Heart right ventricle (tissue), 16 donors: Measurements from ENCODE around the gene CBX1. TPM values are rescaled to one million over a fixed set of nuclear protein-coding genes. Genes with fewer than 3 reads are reported as not detected.
"Not testable (repeated sequence)": the region's sequence is repeated elsewhere in the genome, so short reads cannot be mapped to it uniquely, and the experiment has no call there.

Experiments
- ATAC-seq, 8 donors: fragments of 200-7000 bp; cut with Tn5 transposase; one replicate each; pipeline ENCODE4 v1.9.1; 2020; ENCODE audit warnings: mild to moderate bottlenecking in 8 of 8, moderate library complexity in 8 of 8, moderate number of reproducible peaks in 1 of 8
- DNase-seq, 2 donors: peaks; one replicate each; pipeline ENCODE4 v3.0.0-alpha.2; 2020
- H3K27ac ChIP-seq, 10 donors: fragments of 200-600 bp; sonication (generic) in 2 of 10; one replicate each; pipeline versions ENCODE4 v1.5.0 to v1.8.0; 2020 to 2022; ENCODE audit warnings: mild to moderate bottlenecking in 3 of 10
- H3K27me3 ChIP-seq, 7 donors: fragments of 200-600 bp; one replicate each; pipeline ENCODE4 v1.8.0; 2021 to 2022; ENCODE audit warnings: mild to moderate bottlenecking in 2 of 7
- H3K36me3 ChIP-seq, 9 donors: fragments of 200-600 bp; sonication (generic) in 1 of 9; one replicate each; pipeline versions ENCODE4 v1.5.0 to v1.8.0; 2020 to 2022; ENCODE audit warnings: mild to moderate bottlenecking in 2 of 9
- H3K4me1 ChIP-seq, 9 donors: fragments of 200-600 bp; sonication (generic) in 1 of 9; one replicate each; pipeline versions ENCODE4 v1.5.0 to v1.8.0; 2020 to 2022; ENCODE audit warnings: mild to moderate bottlenecking in 4 of 9
- H3K4me3 ChIP-seq, 10 donors: fragments of 200-600 bp; sonication (generic) in 2 of 10; one replicate each; pipeline versions ENCODE4 v1.5.0 to v1.8.0; 2020 to 2022; ENCODE audit warnings: mild to moderate bottlenecking in 7 of 10, moderate library complexity in 2 of 10
- H3K9me3 ChIP-seq, 11 donors: fragments of 200-600 bp in 10 of 11; sonication (generic) in 2 of 11; one replicate each; pipeline versions ENCODE4 v1.5.0 to v1.8.0; 2013 to 2022; ENCODE audit warnings: mild to moderate bottlenecking in 2 of 11, control low read depth in 1 of 11, moderate library complexity in 1 of 11
- WGBS, 2 donors: extraction: QIAGEN DNeasy Blood & Tissue Kit; methylation state at CpG; one replicate each; pipeline ENCODE4 v1.1.7; 2013; ENCODE audit warnings: inconsistent platforms in 1 of 2; 5-methylcytosine and 5-hydroxymethylcytosine counted together
- intact Hi-C, 10 donors: fragments of 100-400 bp; cut with DNase I; formaldehyde crosslinking; loops; one replicate each; pipeline versions ENCODE4 v1.11.1 to v1.14.2; 2022
- polyA plus RNA-seq, 2 donors: library from polyadenylated mRNA; stranded (reverse); fragments of 200-250 nt; gene quantifications; one replicate each; pipeline ENCODE4 v1.2.3, GENCODE V29; 2013
- total RNA-seq, 10 donors: library from RNA; stranded (reverse); fragmentation: NEBNext Ultra II Directional in 3 of 10; extraction: Animal tissue kit (Norgen Biotek cat#: 25700) in 3 of 10; gene quantifications; one replicate each; pipeline versions ENCODE4 v1.2.1 to v1.2.4, GENCODE V29; 2021 to 2023
- TF ChIP-seq, protein P1 (sequence below), 9 donors: fragments of 200-600 bp; sonication (generic) in 2 of 9; IDR thresholded peaks; one replicate each; pipeline versions ENCODE4 v1.5.0 to v1.8.0; 2021 to 2022; ENCODE audit warnings: antibody characterized with exemption in 9 of 9, mild to moderate bottlenecking in 5 of 9, moderate library complexity in 1 of 9
- donor health status: Arrhythmogenic right ventricular cardiomyopathy.
- donor health status: ischemic (EF 13 %, LVEDD 7.1; RV severe dilation, severe dysfunction).
- donor health status: healthy with polysubstance abuse.
- donor health status: DM: no; HTN: yes; CAD: no.
- donor health status: DM: no; HTN: no; CAD: no.
- donor health status: ischemic (EF 25% LVEDD 6.9; RV normal size, moderate dysfunction).
- donor health status: ischemic (EF 25% LVEDD 5.7; RV mildly dilated, moderate dysfunction).
- donor health status: healthy.
- donor health status: DM: yes; HTN: yes; CAD: no.
- donor health status: Ischemic cardiomyopathy.
- donor health status: ischemic (EF 35%, LVEDD 5.7; RV mildly dilated, moderate dysfunction).
- donor health status: nonischemic (EF 11% LVEDD 7.7; RV severe dilation, severe dysfunction).
- donor health status: DM: yes; HTN: yes; CAD: no.
- donor health status: PGD.
- donor health status: ischemic (EF 29% LVEDD 5.4; RV normal size, mild dysfunction).
- donor health status: nonischemic (EF 23%, LVEDD 6.1; RV moderate dilation, normal function).

CBX1 gene
- total and polyA plus RNA-seq, 12 donors, result 19.8 to 40.8 (median 35.9) TPM

DNA sequence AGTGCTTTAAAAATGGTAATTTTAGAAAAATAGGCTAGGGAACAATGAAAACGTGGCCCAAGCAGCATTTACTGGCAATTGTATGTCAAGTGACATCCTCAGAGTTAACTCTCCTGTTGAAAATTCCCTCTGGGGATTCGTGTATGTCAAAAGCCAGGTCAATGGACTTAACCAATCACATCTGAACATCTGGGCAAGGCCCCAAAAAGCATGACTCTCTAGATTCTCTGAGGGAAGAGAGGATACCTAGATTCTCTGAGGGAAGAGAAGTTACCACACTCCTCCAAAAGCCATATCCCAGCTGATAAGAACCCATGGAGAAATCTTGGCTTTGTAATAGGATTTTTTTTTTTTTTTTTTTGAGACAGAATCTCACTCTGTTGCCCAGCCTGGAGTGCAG is 29.6 kb downstream of the CBX1 start:
- TF ChIP-seq, protein P1, sequence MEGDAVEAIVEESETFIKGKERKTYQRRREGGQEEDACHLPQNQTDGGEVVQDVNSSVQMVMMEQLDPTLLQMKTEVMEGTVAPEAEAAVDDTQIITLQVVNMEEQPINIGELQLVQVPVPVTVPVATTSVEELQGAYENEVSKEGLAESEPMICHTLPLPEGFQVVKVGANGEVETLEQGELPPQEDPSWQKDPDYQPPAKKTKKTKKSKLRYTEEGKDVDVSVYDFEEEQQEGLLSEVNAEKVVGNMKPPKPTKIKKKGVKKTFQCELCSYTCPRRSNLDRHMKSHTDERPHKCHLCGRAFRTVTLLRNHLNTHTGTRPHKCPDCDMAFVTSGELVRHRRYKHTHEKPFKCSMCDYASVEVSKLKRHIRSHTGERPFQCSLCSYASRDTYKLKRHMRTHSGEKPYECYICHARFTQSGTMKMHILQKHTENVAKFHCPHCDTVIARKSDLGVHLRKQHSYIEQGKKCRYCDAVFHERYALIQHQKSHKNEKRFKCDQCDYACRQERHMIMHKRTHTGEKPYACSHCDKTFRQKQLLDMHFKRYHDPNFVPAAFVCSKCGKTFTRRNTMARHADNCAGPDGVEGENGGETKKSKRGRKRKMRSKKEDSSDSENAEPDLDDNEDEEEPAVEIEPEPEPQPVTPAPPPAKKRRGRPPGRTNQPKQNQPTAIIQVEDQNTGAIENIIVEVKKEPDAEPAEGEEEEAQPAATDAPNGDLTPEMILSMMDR (IDR thresholded peaks at IDR 0.05), result no peak
- Histone ChIP-seq H3K9me3 (no peaks in the 10 kb centered on the region), H3K4me1 (peaks cover 0 to 10% (median 5%) of the 10 kb centered on the region in 9 donors), H3K4me3 (no peak overlapping the region), H3K27ac (no peak overlapping the region), H3K36me3 (peaks cover 0 to 96% (median 16%) of the 10 kb centered on the region in 9 donors), H3K27me3 (no peaks in the 10 kb centered on the region)
- no peak for ATAC-seq
- no peak for DNase-seq
- intact Hi-C loops, result no loop called here
- 70 to 71% methylated on average over 2 of the region's 2 CpGs for WGBS, 2 donors

- DNase-seq (no peak), ATAC-seq (no peak)
- H3K4me1 ChIP-seq, result peaks cover 0 to 21% (median 7%) of the 10 kb centered on the region in 9 donors
- peaks cover 0 to 97% (median 24%) of the 10 kb centered on the region in 9 donors for H3K36me3 ChIP-seq
- H3K27me3 ChIP-seq, result no peaks in the 10 kb centered on the region
- H3K27ac ChIP-seq, result no peak overlapping the region
- TF ChIP-seq, protein P1 (IDR thresholded peaks at IDR 0.05), result no peak
- no peaks in the 10 kb centered on the region for H3K9me3 ChIP-seq
- H3K4me3 ChIP-seq, result no peak overlapping the region
- intact Hi-C loops, result no loop called here
- 39 to 47% methylated on average over 2 of the region's 2 CpGs for WGBS, 2 donors
These were observed 31.1 kb downstream of the CBX1 start for GRCh38 chr17:48070195-48070594.

DNA sequence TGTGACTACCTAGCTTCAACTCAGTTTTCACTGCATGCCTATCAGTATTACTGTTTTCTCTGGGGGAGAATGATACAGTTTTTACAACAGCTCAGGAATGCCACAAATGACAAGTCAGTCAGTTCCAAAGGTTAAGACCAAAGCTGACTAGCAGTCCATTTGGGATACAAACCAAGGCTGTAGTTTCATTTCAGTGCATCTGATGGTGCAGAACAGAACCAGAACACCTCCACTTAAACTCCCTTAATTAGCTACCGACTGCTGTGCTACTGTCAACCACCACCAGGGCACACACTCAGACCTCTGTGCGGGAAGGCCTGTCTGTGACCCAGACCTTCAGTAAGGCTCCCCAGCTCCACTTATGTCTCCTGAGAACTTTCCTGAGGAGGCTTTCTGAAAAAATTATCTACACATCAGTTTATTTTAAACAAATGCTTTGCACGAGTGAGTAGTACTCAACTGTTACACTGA is 32.8 kb downstream of the CBX1 start:
- no peaks in the 10 kb centered on the region for H3K9me3 ChIP-seq
- TF ChIP-seq, protein P1 (IDR thresholded peaks at IDR 0.05), result peak in 5 of 9 donors; percentile 9 to 34 (median 16)
- no peak for DNase-seq
- no peak for ATAC-seq
- peaks cover 0 to 26% (median 11%) of the 10 kb centered on the region in 9 donors for H3K4me1 ChIP-seq
- 61 to 74% methylated on average over 3 of the region's 3 CpGs for WGBS, 2 donors
- no peak overlapping the region for H3K4me3 ChIP-seq
- H3K27ac ChIP-seq, result peak overlapping the region in 1 of 10 donors; percentile 1
- H3K36me3 ChIP-seq, result peaks cover 0 to 98% (median 24%) of the 10 kb centered on the region in 9 donors
- no peaks in the 10 kb centered on the region for H3K27me3 ChIP-seq
- intact Hi-C loops, result no loop called here

GRCh38 chr17:48067808-48068207 is 33.5 kb downstream of the CBX1 start:
- H3K4me3 ChIP-seq, H3K27me3 ChIP-seq, H3K9me3 ChIP-seq, DNase-seq, ATAC-seq, H3K27ac ChIP-seq, intact Hi-C loops: not testable (repeated sequence)
- H3K36me3 ChIP-seq, result peaks cover 0 to 99% (median 25%) of the 10 kb centered on the region in 9 donors
- 90 to 91% methylated on average over 2 of the region's 2 CpGs for WGBS, 2 donors
- peaks cover 0 to 26% (median 11%) of the 10 kb centered on the region in 9 donors for H3K4me1 ChIP-seq

- intact Hi-C loops, result no loop called here
- no peak overlapping the region for H3K4me3 ChIP-seq
- peaks cover 0 to 26% (median 12%) of the 10 kb centered on the region in 9 donors for H3K4me1 ChIP-seq
- no peaks in the 10 kb centered on the region for H3K27me3 ChIP-seq
- ATAC-seq, result no peak
- 96 to 98% methylated on average over 3 of the region's 3 CpGs for WGBS, 2 donors
- H3K9me3 ChIP-seq, result no peaks in the 10 kb centered on the region
- TF ChIP-seq, protein P1 (IDR thresholded peaks at IDR 0.05), result no peak
- H3K36me3 ChIP-seq, result peaks cover 0 to 99% (median 30%) of the 10 kb centered on the region in 9 donors
- DNase-seq, result no peak
- no peak overlapping the region for H3K27ac ChIP-seq
These were observed 34.0 kb downstream of the CBX1 start for GRCh38 chr17:48067245-48067644.
